ENCODE measurements around the gene CASZ1.

GRCh38 chr1:10699470-10699835 is 97.0 kb downstream of the CASZ1 start:
- TF ChIP-seq CTCF (IDR thresholded peaks at IDR 0.05; ENCODE audit: poor library complexity) (no peak), EZH2 (IDR thresholded peaks at IDR 0.05; ENCODE audit: borderline replicate concordance) (no peak), EZH2phosphoT487 (IDR thresholded peaks at IDR 0.05; ENCODE audit: low read depth, severe bottlenecking, unreplicated experiment) (no peak)

Measured in hepatocyte (in vitro differentiated cells).